Astrocyte of the hippocampus (primary cell): ENCODE data around the gene PLCH1.

Experiments
- DNase-seq: peaks from one replicate; pipeline ENCODE4 v3.0.0; 2011; ENCODE audit warnings: low read depth, low spot score

PLCH1 gene

DNA sequence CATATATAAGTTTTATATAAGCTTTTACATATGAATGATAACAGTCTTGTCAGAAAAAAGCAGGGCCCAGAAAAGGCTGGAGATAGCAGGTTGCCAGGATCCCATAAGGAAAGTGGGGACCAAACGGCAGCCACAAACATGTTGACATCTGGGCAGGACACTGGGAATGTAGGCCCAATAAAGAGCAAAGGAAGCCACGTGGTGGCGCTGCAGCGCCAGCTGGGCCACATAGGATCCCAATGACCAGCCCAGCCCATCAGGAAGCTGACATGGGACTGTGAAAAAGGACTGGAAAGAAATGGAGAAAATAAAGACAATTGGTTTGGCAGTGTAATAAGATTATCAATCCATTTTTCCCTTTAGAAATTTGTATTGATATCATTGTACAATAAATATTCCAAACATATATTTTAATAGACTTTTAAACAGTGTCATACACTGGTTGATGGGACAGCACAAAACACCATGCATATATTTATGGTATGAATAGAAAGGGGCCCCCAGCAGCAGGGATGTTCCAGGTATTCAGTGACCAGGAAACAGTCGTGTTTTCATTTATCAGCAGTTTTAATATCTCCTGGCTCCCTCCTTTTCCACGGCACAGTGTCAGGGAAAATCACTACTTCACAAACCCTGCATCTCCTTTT lies 362.4 kb downstream of the PLCH1 start:
- peak; percentile 91 for DNase-seq

DNA sequence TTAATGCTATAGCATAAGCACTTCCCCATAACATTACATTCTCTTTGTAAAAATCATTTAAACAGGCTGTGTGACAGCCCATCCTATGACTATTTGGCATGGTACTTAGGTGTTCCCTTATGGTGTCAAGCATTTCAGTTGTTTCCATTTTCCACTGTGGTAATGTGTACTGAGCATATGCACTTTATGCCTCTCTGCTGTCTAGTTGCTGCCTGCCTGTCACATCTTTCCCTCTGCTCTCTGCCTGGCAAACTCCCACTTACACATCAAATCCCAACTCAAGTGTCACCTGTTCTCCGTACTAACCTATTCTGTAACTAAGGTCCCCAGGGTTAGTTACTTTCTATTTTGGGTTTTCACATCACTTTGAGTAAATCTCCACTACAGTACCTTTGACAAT lies 367.0 kb downstream of the PLCH1 start:
- DNase-seq = no peak

DNA sequence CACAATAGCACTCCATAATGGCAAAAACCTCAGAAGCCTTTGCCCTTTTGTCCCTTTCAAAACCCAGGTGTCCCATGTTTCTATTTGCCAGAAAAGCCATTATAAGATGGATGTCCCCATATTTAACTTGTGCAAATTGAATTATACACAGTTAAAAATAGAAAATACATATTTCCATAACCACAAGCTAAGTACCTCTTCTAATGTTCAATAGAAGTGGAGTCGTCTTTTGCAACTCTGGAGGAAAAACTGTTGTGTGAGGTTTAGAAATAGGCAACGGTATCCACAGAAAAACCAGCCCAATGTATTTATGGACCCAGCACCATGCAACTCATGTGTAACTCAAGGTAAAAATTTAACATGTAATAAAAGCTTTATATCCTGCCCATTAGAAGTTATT lies 367.8 kb downstream of the PLCH1 start:
- DNase-seq = no peak

DNA sequence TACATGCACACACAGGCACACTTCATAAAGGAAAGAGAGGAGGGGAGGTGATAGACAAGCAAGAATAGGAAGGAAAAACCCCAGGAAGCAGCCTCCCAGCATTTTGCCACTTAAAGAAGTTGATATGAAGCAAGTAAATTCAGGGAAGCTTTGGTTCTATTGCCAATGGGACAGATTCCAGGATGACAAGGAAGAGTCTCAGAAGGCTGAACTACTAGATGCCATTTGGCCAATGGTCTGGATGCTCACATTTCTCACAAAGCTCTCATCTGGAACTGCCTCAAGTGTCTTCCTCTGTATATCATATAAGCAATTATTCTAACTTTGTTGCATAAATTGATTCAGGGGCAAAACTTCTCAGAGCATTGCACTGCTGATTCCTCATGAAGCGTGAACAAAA lies 372.6 kb downstream of the PLCH1 start:
- no peak for DNase-seq

DNA sequence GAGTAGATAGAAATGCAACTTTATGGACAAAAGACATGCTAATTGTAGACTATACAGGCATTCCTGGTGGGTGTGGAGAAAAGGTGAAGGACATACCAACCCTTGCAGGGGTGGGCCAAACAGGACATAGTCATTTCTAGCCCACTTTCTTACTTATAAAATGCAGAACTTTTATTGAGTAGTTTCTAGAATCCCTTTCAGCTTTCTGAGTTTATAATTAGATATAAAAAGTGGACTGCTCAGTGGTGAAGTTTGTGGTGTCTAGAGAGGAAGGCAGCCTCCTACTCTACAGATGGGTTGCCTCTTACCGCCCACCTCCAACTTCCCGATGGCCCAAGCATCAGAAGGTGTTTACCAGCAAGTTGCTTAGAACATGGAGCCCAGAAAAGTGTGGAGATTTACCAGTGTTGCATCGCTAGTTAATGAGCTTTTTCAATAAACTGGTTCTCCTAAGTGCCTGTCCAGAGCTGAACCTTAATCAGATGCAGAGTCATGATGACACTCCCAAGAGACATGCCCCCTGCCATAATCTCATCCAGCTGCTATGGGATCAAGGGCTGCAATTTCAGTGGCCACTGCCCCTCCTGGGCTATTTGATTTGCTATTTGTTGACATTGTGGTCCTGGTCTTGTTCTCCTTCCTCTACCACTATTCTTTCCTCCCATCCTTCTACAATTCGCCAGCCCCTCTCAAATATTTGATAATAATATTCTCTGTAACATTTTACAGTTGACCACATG lies 373.9 kb downstream of the PLCH1 start:
- no peak for DNase-seq

DNA sequence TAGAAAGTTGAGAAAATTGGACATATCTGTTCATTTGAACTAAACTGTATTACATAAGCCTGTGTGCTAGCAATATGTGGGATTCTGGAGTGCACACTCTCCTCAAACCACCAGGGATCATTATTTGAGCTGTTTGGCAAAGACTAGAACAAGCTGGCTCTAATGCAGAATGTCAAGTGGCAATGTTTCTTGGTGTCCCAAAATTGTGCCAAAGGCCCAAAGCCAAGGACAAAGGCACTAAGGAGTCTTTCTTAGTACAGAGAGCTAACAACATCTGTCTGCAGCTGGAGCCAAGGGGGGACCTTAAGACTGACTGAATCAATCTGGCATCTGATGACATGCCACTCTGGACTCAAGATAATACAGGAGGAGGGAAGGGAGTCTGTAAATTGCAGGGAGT lies 374.7 kb downstream of the PLCH1 start:
- no peak for DNase-seq

DNA sequence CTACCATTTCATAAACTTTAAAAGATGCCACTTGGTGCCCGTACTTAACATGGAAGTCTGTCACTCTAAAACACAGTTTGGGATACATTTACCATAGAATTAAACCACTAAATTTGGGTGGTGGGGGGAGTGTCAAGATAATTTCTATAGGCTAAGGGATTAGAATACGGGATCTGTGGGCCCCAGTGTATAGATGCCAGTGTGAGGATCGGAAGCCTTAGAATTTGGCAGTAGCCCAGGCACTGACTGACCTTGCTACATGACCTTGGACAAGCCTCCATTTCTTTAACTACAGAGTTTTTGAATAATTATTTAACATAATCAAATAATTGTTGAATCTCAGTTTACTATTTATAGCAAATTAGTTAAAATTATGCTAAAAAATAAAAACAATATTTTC lies 375.1 kb downstream of the PLCH1 start:
- DNase-seq = no peak

DNA sequence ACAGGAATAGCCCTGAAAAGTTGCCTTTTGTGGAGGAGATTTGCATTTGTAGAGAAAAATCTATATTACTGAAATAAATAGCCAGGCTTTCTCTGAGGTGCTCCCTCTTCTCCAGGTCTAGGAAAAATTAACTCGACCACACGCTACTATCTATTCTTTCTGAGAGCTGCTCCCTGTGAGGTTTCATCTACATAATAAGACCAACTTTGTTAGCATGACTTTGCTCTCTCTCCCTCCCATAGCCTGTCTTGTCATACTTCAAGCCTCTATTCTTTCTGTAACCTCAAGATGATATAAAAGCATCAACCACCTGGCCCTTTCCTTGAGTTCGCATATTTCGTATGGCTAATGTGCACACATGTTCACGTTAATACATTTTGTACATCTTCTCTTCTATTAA lies 375.6 kb downstream of the PLCH1 start:
- no peak for DNase-seq

DNA sequence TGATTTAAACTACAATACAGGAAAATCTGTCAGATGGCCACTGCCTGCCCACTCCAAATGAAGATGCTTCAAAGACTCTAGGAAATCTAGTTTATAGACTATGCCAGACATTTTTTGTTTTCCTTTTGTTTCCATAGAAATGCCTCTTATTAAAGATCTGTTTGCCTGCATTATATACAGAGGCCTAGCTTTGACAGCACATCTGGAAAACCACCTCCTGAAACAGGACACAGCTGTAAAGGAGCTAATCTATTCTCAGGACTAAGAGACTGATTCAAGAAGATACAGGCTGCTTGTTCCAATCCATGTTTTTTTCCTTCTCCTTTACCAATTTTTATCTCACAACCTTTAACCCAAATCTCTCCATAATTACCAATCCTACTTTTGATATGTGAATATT lies 376.1 kb downstream of the PLCH1 start:
- DNase-seq = no peak

DNA sequence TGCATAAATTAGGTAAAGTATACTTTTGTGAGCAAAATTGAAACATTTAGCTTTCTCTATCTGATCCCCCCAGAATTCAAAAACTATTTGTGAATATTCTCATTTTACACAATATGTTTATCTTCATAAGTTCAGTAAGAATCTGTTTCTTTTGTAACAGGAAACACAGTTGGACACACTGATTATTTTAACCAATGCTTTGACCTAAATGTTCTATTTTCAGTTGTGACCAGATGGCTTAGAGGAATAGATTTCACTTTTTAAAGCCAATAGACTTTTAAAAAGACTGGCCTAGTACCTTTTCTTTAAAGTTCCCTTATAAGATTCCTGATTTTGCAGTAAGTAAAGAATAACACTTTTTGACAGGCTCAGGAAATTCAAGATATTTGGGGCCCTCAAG lies 377.4 kb downstream of the PLCH1 start:
- DNase-seq = no peak

DNA sequence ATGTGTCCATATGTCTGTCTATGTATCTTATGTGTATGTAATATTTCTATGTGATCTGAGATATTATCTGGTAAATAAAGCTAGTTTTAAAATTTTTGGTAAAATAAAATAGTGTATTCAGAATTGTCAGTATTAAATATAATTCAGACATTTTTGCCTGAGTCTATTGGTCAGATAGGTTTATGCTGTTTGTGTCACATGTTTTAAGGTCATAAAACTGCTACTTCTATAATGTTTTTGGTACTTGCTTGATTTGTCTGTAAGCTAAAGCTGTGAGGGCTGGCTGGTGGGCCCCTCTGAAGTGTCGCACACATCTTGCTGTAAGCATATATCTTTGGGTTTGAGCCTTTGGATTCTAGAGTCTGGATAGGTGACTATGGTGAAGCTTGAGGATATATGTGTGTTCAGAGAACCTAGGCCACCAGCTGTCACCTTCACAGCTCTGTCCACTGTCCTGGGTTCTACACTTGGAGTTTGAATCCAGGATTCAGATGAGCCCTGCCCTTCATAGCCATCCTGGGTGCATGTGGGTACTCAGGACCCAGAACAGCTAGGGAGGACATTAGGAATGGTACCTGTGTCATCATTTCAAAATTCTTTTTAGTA lies 379.6 kb downstream of the PLCH1 start:
- DNase-seq = no peak

DNA sequence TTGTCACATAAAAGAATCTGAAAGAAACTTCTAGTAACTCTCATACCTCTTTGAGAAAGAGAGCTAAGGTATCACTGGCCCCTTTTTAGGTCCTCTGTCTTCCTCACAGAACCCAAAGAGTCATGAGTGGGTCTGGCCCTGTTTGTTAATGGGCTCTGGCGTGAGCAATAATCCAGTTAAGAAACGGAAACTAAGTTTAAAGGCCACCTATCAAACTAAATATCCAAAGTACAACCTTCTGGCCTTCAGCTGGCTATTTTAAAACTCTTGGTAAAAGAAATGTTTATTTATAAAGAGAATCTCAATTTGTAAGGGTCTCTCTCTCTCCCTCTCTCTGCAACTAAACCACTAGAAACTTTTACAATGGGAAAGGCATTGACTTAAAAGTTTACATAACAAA lies 380.4 kb downstream of the PLCH1 start:
- DNase-seq = no peak

DNA sequence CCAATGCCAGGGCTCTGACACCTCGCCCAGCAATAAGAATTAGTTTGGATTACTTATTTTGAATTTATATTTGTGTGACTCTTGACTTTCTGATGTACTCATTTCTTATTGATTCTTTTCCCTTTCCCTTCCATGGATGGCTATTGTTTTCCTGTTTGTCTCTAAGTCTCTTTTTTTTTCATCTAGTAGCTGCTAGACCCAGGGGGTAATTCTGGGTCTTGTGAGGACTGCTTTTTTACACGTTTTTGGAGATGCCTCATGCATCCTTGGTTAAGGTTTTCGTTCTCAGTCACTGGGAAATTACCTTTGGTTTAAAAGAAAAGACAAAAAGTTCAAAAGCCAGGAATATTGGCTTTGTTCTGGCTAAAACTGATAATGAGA lies 381.2 kb downstream of the PLCH1 start:
- no peak for DNase-seq

DNA sequence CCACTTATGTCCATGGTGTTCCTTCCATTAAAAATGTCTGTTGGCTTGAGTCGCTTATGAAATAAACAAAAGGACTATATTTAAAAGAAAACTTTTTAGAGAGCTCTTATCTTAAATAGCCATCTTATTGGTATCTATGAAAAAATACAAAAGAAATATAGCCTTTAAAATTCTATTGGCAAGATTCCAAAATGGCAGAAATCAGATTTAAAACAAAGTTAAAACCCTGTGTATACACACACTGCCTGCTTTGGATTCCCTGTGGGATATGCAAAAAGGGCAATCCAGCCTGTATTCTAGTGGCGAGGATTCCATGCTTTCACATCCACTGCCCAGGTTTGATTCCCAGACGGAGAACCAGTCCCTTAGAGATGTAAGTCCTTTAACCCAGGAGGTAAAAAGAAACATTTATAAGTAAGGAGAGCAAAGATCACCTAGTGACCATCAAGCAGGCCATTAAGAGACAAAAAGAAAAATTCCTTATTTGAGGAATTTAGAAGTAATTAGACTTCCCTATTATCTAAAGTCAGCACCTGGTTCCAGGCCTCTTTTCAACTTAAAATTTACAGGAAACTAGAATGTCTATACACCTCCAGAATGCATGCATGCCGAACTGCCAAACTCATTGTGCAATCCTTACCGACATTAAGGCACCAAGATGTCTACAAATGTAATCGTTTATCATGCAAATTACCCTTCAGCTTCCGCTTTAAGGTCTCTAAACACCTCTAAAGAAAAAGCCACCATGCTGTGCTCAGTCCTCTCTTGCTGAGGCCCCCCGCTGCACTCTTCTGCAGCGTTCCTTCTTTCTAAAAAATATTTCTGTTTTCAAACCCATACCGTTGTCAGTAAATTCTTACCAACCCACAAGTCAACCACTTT lies 381.8 kb downstream of the PLCH1 start:
- peak; percentile 59 for DNase-seq

DNA sequence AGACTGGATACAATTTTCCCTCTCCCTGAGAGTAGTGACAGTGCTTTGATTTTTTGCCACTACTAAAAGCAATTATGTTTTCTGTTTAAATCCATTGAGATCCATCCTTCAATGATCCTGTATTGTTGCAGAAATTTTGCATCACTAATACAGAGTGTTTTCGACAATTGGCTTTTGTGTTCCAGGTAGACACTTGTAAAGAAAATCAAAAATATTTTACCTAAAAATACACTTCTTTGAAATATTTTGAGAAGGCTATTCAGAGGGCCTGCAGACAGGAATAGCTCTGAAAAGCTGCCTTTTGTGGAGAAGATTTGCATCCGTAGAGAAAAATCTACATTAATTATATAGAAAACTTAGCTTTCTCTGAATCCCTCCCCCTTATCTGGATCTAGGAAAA lies 384.6 kb downstream of the PLCH1 start:
- DNase-seq = no peak

DNA sequence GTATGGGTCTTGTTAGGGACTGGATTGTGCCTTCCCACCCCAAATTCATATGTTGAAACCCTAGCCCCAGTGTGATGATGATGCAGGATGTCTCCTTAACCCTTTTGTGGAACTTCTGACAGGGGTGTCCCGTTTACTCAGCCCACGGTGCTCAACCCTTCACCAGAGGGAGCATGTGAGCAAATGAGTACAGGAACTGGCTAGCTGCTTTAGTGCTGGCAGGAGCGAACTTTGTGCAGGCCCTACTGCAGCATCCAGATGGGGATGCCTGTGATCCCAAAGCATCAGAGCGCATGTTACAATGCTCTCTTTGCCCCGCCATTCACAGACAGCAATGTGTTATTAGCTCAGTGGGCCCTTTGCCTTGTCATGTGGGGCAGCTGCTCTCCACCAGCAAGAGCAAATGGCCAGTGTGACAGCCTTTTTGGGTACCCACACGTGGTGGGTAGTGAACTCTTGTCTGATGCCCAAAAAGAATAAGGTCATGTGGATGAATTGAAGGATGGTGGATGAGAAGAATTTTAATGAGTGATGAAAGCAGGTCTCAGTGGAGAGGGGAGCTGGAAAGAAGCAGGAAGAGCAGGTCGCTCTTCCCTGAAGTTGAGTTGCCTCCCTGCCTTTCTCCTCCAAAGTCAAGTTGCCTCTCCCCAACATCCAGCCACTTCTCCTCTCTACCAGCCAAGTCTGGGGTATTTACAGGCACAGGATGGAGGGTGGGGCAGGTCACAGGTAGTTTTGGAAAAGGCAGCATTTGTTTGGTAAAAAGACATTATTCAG lies 388.1 kb downstream of the PLCH1 start:
- peak; percentile 10 for DNase-seq

DNA sequence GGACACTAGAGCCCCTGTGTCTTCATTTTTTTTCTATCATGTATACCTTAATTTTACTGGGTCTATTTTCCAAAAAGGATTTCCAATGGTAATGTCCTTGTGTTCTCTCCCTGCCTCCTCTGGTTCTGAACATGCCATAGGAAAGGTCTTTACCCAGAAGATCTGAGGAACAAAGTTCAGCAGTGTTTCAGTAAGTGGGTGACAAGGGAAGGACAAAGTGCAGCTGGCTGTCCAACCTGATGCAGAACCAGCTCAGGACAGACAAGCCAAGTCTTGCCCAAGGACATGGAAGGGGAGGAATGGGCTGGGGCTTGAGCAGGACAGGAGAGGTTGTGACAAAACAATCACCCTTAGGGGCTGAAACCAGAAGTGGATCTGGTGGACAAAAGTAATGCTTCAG lies 390.2 kb downstream of the PLCH1 start:
- no peak for DNase-seq

DNA sequence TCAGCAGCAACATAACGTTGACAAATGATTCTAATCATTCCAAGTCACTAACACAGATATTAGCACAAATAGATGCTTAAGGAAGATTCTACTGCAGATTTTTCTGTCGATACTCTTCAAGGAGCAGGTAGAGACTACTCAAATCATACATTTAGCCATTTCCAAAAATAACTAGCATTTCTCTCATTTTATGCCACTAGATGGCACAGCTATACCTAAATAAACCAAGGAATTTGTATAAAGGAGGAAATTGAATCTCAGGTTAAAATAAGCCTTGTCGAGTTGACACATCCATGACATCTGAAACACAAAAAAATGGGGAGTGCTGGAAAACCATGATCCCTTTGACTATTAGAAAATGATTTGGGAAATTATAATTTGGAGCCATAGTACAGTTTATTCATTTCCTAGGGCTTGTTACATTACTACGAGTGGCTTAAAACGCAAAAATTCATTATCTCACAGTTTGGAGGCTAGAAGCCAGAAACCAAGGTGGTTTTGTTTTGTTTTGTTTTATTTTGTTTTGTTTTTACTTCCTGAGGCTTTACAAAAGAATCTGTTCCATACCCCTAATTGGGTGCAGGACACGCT lies 391.9 kb downstream of the PLCH1 start:
- DNase-seq = peak; percentile 59

DNA sequence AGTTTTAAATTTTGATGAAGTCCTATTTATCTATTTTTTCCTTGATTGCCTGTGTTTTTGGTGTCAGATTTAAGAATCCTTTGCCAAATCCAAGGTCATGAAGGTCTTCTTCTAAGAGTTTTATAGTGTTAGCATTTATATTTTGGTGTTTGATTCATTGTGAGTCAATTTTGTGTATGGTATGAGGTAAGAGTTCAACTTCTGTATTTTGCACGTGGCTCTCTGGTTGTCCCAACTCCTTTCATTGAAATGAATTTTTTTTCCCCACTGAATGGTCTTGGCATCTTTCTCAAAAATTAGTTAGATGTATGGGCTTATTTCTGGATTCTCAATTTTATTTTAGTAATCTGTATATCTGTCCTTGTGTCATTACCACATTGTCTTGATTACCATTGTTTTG lies 394.3 kb downstream of the PLCH1 start:
- DNase-seq = no peak

DNA sequence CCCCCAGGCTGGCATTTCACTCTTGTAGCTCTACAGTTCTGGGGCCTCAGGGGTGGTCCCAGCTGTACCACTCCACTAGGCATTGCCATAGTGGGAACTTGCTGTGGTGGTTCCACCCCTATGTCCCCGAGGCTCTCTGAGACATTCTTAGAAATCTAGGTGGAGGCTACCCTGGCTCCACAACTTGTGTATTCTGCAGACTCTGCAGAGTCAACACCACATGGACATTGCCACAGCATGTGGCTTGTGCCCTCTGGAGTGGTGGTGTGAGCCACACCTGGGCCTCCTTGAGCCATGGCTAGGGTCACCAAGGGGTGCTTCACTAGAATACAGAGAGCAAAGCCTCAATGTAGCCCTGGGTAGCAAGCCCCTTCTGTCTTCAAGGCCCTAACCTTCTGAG lies 397.0 kb downstream of the PLCH1 start:
- no peak for DNase-seq

DNA sequence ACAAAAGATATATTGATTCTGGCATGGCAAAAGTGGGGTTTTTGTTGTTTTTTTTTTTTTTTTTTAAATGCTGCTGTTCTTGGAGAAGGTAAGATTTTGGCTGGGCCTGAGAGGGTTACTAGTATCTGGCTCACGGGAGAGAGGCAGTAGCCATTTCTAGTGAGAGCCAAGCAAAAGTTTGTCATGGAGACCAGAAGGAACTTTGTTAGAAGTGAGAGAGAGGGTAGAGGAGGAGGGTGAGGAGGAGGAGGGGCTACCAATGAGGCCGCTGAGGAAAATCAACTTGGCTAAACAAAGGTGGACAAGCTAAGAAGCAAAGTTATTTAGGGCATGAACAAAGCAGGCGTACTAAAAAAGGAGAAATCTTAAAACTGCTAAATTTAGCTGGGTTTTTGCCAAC lies 402.5 kb downstream of the PLCH1 start:
- no peak for DNase-seq
